HepG2 (cell line): ENCODE data around the gene HMGN4. TPM values are rescaled to one million over a fixed set of nuclear protein-coding genes. Genes with fewer than 3 reads are reported as not detected.

Experiments used
- ATAC-seq: fragments of 200-7000 bp; cut with Tn5 transposase; 3 replicates; pipeline ENCODE4 v1.9.1; 2020; ENCODE audit warnings: mild to moderate bottlenecking, moderate library complexity
- BruUV-seq: library from RNA; stranded (reverse); fragments of 400-500 nt; replicated peaks from 2 replicates; lab custom pipeline; 2021; lab: Mats Ljungman, UMichigan
- CTCF ChIA-PET: fragments of 300-600 bp; formaldehyde crosslinking; extraction: SDS; loops from one replicate; lab custom pipeline; 2021; ENCODE audit warnings: low total read pairs, inconsistent platforms, low intra/inter-chr PET ratio; lab: Yijun Ruan, JAX
- POLR2A ChIA-PET: fragments of 350-600 bp; sonication (Branson Sonifier 250); formaldehyde crosslinking; loops from one replicate; lab custom pipeline; 2020; ENCODE audit warnings: antibody characterized with exemption, inconsistent platforms; lab: Yijun Ruan, JAX
- DNase-seq: peaks from one replicate; pipeline ENCODE4 v3.0.0-alpha.2; 2015; ENCODE audit warnings: low spot score
- FAIRE-seq: peaks from 3 replicates; lab custom pipeline; 2011; peaks lifted over from hg19 to GRCh38; lab: Jason Lieb, UNC
- H2AFZ ChIP-seq: one replicate; pipeline ENCODE4 v1.6.1; 2011; ENCODE audit warnings: low read length, inconsistent platforms
- H3K27ac ChIP-seq: fragments of 300-600 bp; 3 replicates; pipeline ENCODE4 v1.8.0; 2011; ENCODE audit warnings: mixed run types, mild to moderate bottlenecking, mixed read lengths, low read length, inconsistent platforms; ENCODE audit not compliant: insufficient read depth; ENCODE audit errors: extremely low read length
- H3K27me3 ChIP-seq, 2 experiments: fragments of 200-600 bp in 1 of 2; 2 replicates in 1 of 2; 3 replicates in 1 of 2; pipeline versions ENCODE4 v1.6.0 to v1.8.0; 2011; ENCODE audit warnings: low read length in 2 of 2, mild to moderate bottlenecking in 2 of 2, moderate library complexity in 2 of 2, inconsistent platforms in 1 of 2; ENCODE audit not compliant: insufficient read depth in 2 of 2, control insufficient read depth in 1 of 2
- H3K36me3 ChIP-seq, 2 experiments: fragments of 200-600 bp in 1 of 2; replicated peaks in 1 of 2; 2 replicates in 1 of 2; 3 replicates in 1 of 2; pipeline versions ENCODE4 v1.5.1 to v1.8.0; 2011; ENCODE audit warnings: low read length in 2 of 2, inconsistent platforms in 1 of 2; ENCODE audit not compliant: insufficient read depth in 2 of 2, control insufficient read depth in 1 of 2
- H3K4me1 ChIP-seq: 2 replicates; pipeline ENCODE4 v1.5.1; 2012; ENCODE audit warnings: low read length, inconsistent platforms; ENCODE audit not compliant: insufficient read depth
- H3K4me2 ChIP-seq: 2 replicates; pipeline ENCODE4 v1.6.0; 2011; ENCODE audit warnings: low read depth, low read length, inconsistent platforms
- H3K4me3 ChIP-seq, 3 experiments: fragments of 200-600 bp in 1 of 3; sonication (generic), shearing (Covaris generic) in 1 of 3; replicated peaks in 1 of 3; 2 replicates each; pipeline ENCODE4 v1.5.1; 2011 to 2016; ENCODE audit warnings: low read length in 3 of 3, inconsistent platforms in 2 of 3, low read depth in 2 of 3, mild to moderate bottlenecking in 2 of 3, control low read depth in 1 of 3, mixed read lengths in 1 of 3; ENCODE audit not compliant: insufficient read depth in 1 of 3
- H3K79me2 ChIP-seq: one replicate; pipeline ENCODE4 v1.6.1; 2011; ENCODE audit warnings: low read length, inconsistent platforms; ENCODE audit not compliant: insufficient read depth
- H3K9ac ChIP-seq: 2 replicates; pipeline ENCODE4 v1.6.0; 2011; ENCODE audit warnings: mild to moderate bottlenecking, low read depth, low read length, inconsistent platforms; ENCODE audit not compliant: insufficient read depth
- H3K9me3 ChIP-seq: 2 replicates; pipeline ENCODE4 v1.5.1; 2012; ENCODE audit warnings: mild to moderate bottlenecking, low read length
- H4K20me1 ChIP-seq: 2 replicates; pipeline ENCODE4 v1.6.0; 2011; ENCODE audit warnings: inconsistent platforms, mild to moderate bottlenecking, low read length, moderate library complexity; ENCODE audit not compliant: insufficient read depth
- ETV5 ChIP-seq: IDR thresholded peaks from 2 replicates; pipeline ENCODE4 v1.6.1; 2018; ENCODE audit warnings: missing biosample characterization, missing genetic modification reagents, inconsistent platforms, borderline replicate concordance
- FOXP4 ChIP-seq: sonication (generic); formaldehyde crosslinking; IDR thresholded peaks from 2 replicates; pipeline ENCODE4 v1.4.0; 2020; ENCODE audit warnings: missing genetic modification reagents
- KMT2A ChIP-seq: sonication (generic); formaldehyde crosslinking; IDR thresholded peaks from 2 replicates; pipeline ENCODE4 v1.4.0; 2020; ENCODE audit warnings: missing genetic modification reagents
- PHF8 ChIP-seq: sonication (generic); formaldehyde crosslinking; IDR thresholded peaks from 2 replicates; pipeline ENCODE4 v1.5.0; 2020; ENCODE audit warnings: missing genetic modification reagents
- REPIN1 ChIP-seq: sonication (generic); formaldehyde crosslinking; IDR thresholded peaks from 2 replicates; pipeline ENCODE4 v1.8.0; 2022; ENCODE audit warnings: missing genetic modification reagents, low read depth, mild to moderate bottlenecking, borderline replicate concordance
- STAT5B ChIP-seq: sonication (generic); formaldehyde crosslinking; IDR thresholded peaks from 2 replicates; pipeline ENCODE4 v1.4.0; 2020; ENCODE audit warnings: missing genetic modification reagents
- TRIM22 ChIP-seq: fragments of 450-650 bp; IDR thresholded peaks from 2 replicates; pipeline ENCODE4 v1.6.1; 2017
- ZFP36L2 ChIP-seq: sonication (generic); formaldehyde crosslinking; IDR thresholded peaks from 2 replicates; pipeline ENCODE4 v1.4.0; 2020; ENCODE audit warnings: missing genetic modification reagents
- ZFP37 ChIP-seq: sonication (generic); formaldehyde crosslinking; IDR thresholded peaks from 2 replicates; pipeline ENCODE4 v1.4.0; 2020; ENCODE audit warnings: missing genetic modification reagents, borderline replicate concordance
- ZNF101 ChIP-seq: sonication (generic); formaldehyde crosslinking; IDR thresholded peaks from 2 replicates; pipeline ENCODE4 v1.4.0; 2020; ENCODE audit warnings: mild to moderate bottlenecking, low read depth, missing genetic modification reagents, borderline replicate concordance
- ZNF598 ChIP-seq: sonication (generic); formaldehyde crosslinking; IDR thresholded peaks from 2 replicates; pipeline ENCODE4 v1.5.1; 2020; ENCODE audit warnings: mild to moderate bottlenecking, missing genetic modification reagents, borderline replicate concordance
- ZNF660 ChIP-seq: sonication (generic); formaldehyde crosslinking; IDR thresholded peaks from 2 replicates; pipeline ENCODE4 v1.5.1; 2020; ENCODE audit warnings: mild to moderate bottlenecking, low read depth, missing genetic modification reagents, borderline replicate concordance
- WGBS: methylation state at CpG from one replicate; pipeline ENCODE4 v1.1.6; 2017; ENCODE audit warnings: low lambda C conversion rate; 5-methylcytosine and 5-hydroxymethylcytosine counted together
- in situ Hi-C: cut with HindIII; loops from 2 replicates; pipeline ENCODE4 v1.10.0; 2017; ENCODE audit warnings: low pct_unique_long_range_greater_than_20kb; ENCODE audit not compliant: extremely low pct_ligation_motif_present
- intact Hi-C: fragments of 100-400 bp; cut with micrococcal nuclease; formaldehyde crosslinking; loops from one replicate; pipeline ENCODE4 v1.10.0; 2022; ENCODE audit not compliant: unreplicated experiment
- polyA plus RNA-seq, 8 experiments: library from polyadenylated mRNA; depleted of rRNA in 3 of 8; stranded (reverse) in 7 of 8; unstranded in 1 of 8; fragments of >200 nt; fragmentation: Illumina TruSeq in 4 of 8; extraction: Trizol in 4 of 8; gene quantifications; 2 replicates each; pipeline versions ENCODE4 v1.2.1 to v1.2.3, GENCODE V29; 2011 to 2016; ENCODE audit warnings: low read depth in 4 of 8, missing spikeins in 1 of 8, mixed read lengths in 1 of 8; ENCODE audit not compliant: insufficient read depth in 1 of 8
- total RNA-seq, 5 experiments: library from RNA; depleted of rRNA; stranded (reverse); fragments of >200 nt; fragmentation: Illumina TruSeq; extraction: Trizol; gene quantifications; 2 replicates each; pipeline ENCODE4 v1.2.3, GENCODE V29; 2016; ENCODE audit warnings: low read depth in 1 of 5

The HMGN4 gene
- total and polyA plus RNA-seq, 2 of the 13 experiments (the other 11 are each of a cell fraction or from before 2014, with no cell fraction given), result 39.9 to 52.1 TPM

- H3K79me2 ChIP-seq, result no peaks in the 10 kb centered on the region
- no peak overlapping the region for H3K4me2 ChIP-seq
- no peak overlapping the region for H2AFZ ChIP-seq
- H3K27ac ChIP-seq, result no peak overlapping the region
- TF ChIP-seq REPIN1 (CRISPR knock-in tag) (no peak), PHF8 (no peak), KMT2A (no peak), ZNF660 (CRISPR knock-in tag) (no peak), FOXP4 (no peak), ZNF101 (CRISPR knock-in tag) (no peak), ZNF598 (CRISPR knock-in tag) (no peak), STAT5B (CRISPR knock-in tag) (no peak), ETV5 (CRISPR knock-in tag) (no peak), ZFP36L2 (no peak), TRIM22 (no peak), ZFP37 (CRISPR knock-in tag) (no peak)
- no peak overlapping the region for H3K4me3 ChIP-seq
- intact Hi-C loops, result no loop called here
- H3K27me3 ChIP-seq, result 0 out of 5 replicates have a peak, but pooled peaks cover 0 to 8% of the 10 kb centered on the region in 2 experiments
- H3K9ac ChIP-seq, result no peak overlapping the region
- ChIA-PET POLR2A (no interaction called here), CTCF (no interaction called here)
- FAIRE-seq, result no peak
- H3K4me1 ChIP-seq, result peaks cover 24% of the 10 kb centered on the region
- H4K20me1 ChIP-seq, result no peaks in the 10 kb centered on the region
- no peak for ATAC-seq
- BruUV-seq, result no TSS peak
- in situ Hi-C loops, result no loop called here
- no peak for DNase-seq
- H3K9me3 ChIP-seq, result no peaks in the 10 kb centered on the region
- H3K36me3 ChIP-seq, result no peaks in the 10 kb centered on the region
- WGBS, result 25% methylated on average over 3 of the region's 3 CpGs
Measured at GRCh38 chr6:26507658-26508057, 30.5 kb upstream of the HMGN4 start.
